Measurements from ENCODE around the gene ATG9B. TPM values are rescaled to one million over a fixed set of nuclear protein-coding genes. Genes with fewer than 3 reads are reported as not detected.

ATG9B gene
- total RNA-seq, 1 experiment from 2014 or later, result 2.1 TPM

GRCh38 chr7:150981644-150982043 lies 42.6 kb downstream of the ATG9B start:
- ATAC-seq (no peak), DNase-seq (ENCODE audit: low read depth, low spot score) (no peak)
- Histone ChIP-seq H3K27me3 (ENCODE audit: insufficient read depth, low read length) (peaks cover 40% of the 10 kb centered on the region; the same call in 1 of the 2 replicates), H3K36me3 (ENCODE audit: control insufficient read depth in 1 of 2, insufficient read depth in 2 of 2, low read length in 2 of 2) (no peaks in the 10 kb centered on the region), H4K20me1 (ENCODE audit: insufficient read depth) (no peaks in the 10 kb centered on the region), H3K9me3 (ENCODE audit: control insufficient read depth in 1 of 2, insufficient read depth in 1 of 2, low read depth in 1 of 2, low read length in 2 of 2) (no peaks in the 10 kb centered on the region), H3K79me2 (ENCODE audit: insufficient read depth, low read length) (0 out of 2 replicates have a peak, but pooled peaks cover 2% of the 10 kb centered on the region), H3K4me1 (ENCODE audit: control insufficient read depth in 1 of 2, insufficient read depth in 2 of 2, low read length in 2 of 2) (peaks cover 17 to 28% of the 10 kb centered on the region in 2 experiments), H3K27ac (ENCODE audit: low read depth, low read length) (no peak overlapping the region), H3K4me2 (ENCODE audit: low read length) (no peak overlapping the region), H2AFZ (ENCODE audit: low read depth, low read length, poor library complexity, severe bottlenecking) (no peak overlapping the region), H3K4me3 (replicated peaks in 1 of 2; ENCODE audit: low read depth in 1 of 2, low read length in 2 of 2) (no peak overlapping the region), H3K9ac (ENCODE audit: low read length) (no peak overlapping the region), H3K9me2 (ENCODE audit: insufficient read depth) (no peaks in the 10 kb centered on the region)
- no peak for TF ChIP-seq MAX (IDR thresholded peaks at IDR 0.05)
- TF ChIP-seq SIN3A (IDR thresholded peaks at IDR 0.05; ENCODE audit: low read depth), result no peak
- TF ChIP-seq EGR1 (IDR thresholded peaks at IDR 0.05; ENCODE audit: low read depth), result no peak
- TF ChIP-seq RAD21 (IDR thresholded peaks at IDR 0.05; ENCODE audit: low read depth), result no peak
- POLR2A ChIA-PET, result no interaction called here
- CTCF ChIA-PET, result no interaction called here
- no TSS peak for BruUV-seq (replicated peaks)
- intact Hi-C loops (cut with micrococcal nuclease), result no loop called here
- RAD21 ChIA-PET (ENCODE audit: low non-redundant PET in 1 of 2, low total read pairs in 2 of 2, uncharacterized antibody in 2 of 2, unreplicated experiment in 2 of 2), result no interaction called here

- no peaks in the 10 kb centered on the region for H3K9me2 ChIP-seq (ENCODE audit: insufficient read depth)
- H3K4me2 ChIP-seq (ENCODE audit: low read length), result no peak overlapping the region
- H3K4me3 ChIP-seq (replicated peaks in 1 of 2; ENCODE audit: low read depth in 1 of 2, low read length in 2 of 2), result no peak overlapping the region
- POLR2A ChIA-PET, result no interaction called here
- peaks cover 40% of the 10 kb centered on the region; the same call in 1 of the 2 replicates for H3K27me3 ChIP-seq (ENCODE audit: insufficient read depth, low read length)
- H3K79me2 ChIP-seq (ENCODE audit: insufficient read depth, low read length), result 0 out of 2 replicates have a peak, but pooled peaks cover 2% of the 10 kb centered on the region
- no peaks in the 10 kb centered on the region for H3K9me3 ChIP-seq (ENCODE audit: control insufficient read depth in 1 of 2, insufficient read depth in 1 of 2, low read depth in 1 of 2, low read length in 2 of 2)
- H2AFZ ChIP-seq (ENCODE audit: low read depth, low read length, poor library complexity, severe bottlenecking), result no peak overlapping the region
- ATAC-seq, result no peak
- intact Hi-C loops (cut with micrococcal nuclease), result no loop called here
- DNase-seq (ENCODE audit: low read depth, low spot score), result no peak
- H3K4me1 ChIP-seq (ENCODE audit: control insufficient read depth in 1 of 2, insufficient read depth in 2 of 2, low read length in 2 of 2), result peaks cover 25 to 38% of the 10 kb centered on the region in 2 experiments
- CTCF ChIA-PET, result interaction anchor here (0.6 to 1.0 kb wide), 3 partner anchors 15 to 39 kb away, joined by 3 to 6 read pairs (median 3); no protein-coding TSS in a partner anchor
- RAD21 ChIA-PET (ENCODE audit: low non-redundant PET in 1 of 2, low total read pairs in 2 of 2, uncharacterized antibody in 2 of 2, unreplicated experiment in 2 of 2), result interaction anchor here in 1 of 2 experiments (0.8 kb wide), 1 partner anchor 18 kb away, joined by 3 read pairs; no protein-coding TSS in a partner anchor
- H3K9ac ChIP-seq (ENCODE audit: low read length), result no peak overlapping the region
- H3K36me3 ChIP-seq (ENCODE audit: control insufficient read depth in 1 of 2, insufficient read depth in 2 of 2, low read length in 2 of 2), result no peaks in the 10 kb centered on the region
- BruUV-seq (replicated peaks), result no TSS peak
- no peaks in the 10 kb centered on the region for H4K20me1 ChIP-seq (ENCODE audit: insufficient read depth)
- H3K27ac ChIP-seq (ENCODE audit: low read depth, low read length), result no peak overlapping the region
- TF ChIP-seq POLR2AphosphoS5 (IDR thresholded peaks at IDR 0.05; ENCODE audit: low read depth, low read length), result no peak
- TF ChIP-seq REST (IDR thresholded peaks at IDR 0.05; ENCODE audit: low read depth), result no peak
- TF ChIP-seq TCF7L2 (IDR thresholded peaks at IDR 0.05; ENCODE audit: borderline replicate concordance, extremely low read depth, insufficient read depth, insufficient read length), result no peak
- TF ChIP-seq ELF1 (IDR thresholded peaks at IDR 0.05; ENCODE audit: borderline replicate concordance, low read depth), result no peak
- TF ChIP-seq SP1 (IDR thresholded peaks at IDR 0.05; ENCODE audit: low read depth), result no peak
- TF ChIP-seq RAD21 (IDR thresholded peaks at IDR 0.05; ENCODE audit: low read depth), result no peak
- TF ChIP-seq MAX (IDR thresholded peaks at IDR 0.05), result no peak
- TF ChIP-seq EZH2 (IDR thresholded peaks at IDR 0.05), result no peak
- no peak for TF ChIP-seq CEBPB (IDR thresholded peaks at IDR 0.05; ENCODE audit: low read depth)
- no peak for TF ChIP-seq JUND (IDR thresholded peaks at IDR 0.05)
- TF ChIP-seq SRF (IDR thresholded peaks at IDR 0.05; ENCODE audit: low read depth), result no peak
- no peak for TF ChIP-seq SIN3A (IDR thresholded peaks at IDR 0.05; ENCODE audit: low read depth)
- TF ChIP-seq POLR2A (IDR thresholded peaks at IDR 0.05; ENCODE audit: borderline replicate concordance, extremely low read depth, insufficient read depth, insufficient read length), result no peak
- no peak for TF ChIP-seq CBX3 (IDR thresholded peaks at IDR 0.05; ENCODE audit: low read depth)
- no peak for TF ChIP-seq ZFX (IDR thresholded peaks at IDR 0.05)
- no peak for TF ChIP-seq ATF3 (IDR thresholded peaks at IDR 0.05)
These were observed 43.6 kb downstream of the ATG9B start for GRCh38 chr7:150980663-150981062.
